ENCODE data around the gene GRIN2C.

GRCh38 chr17:74822939-74823367, 36.7 kb downstream of the GRIN2C start:
- TF ChIP-seq CTCF (IDR thresholded peaks at IDR 0.05; ENCODE audit: low read length) (no peak), EZH2 (IDR thresholded peaks at IDR 0.05; ENCODE audit: borderline replicate concordance, low read length) (no peak)

Measured in OCI-LY1 (cell line).